Measurements from ENCODE around the gene TRIM25.

Gene TRIM25

DNA sequence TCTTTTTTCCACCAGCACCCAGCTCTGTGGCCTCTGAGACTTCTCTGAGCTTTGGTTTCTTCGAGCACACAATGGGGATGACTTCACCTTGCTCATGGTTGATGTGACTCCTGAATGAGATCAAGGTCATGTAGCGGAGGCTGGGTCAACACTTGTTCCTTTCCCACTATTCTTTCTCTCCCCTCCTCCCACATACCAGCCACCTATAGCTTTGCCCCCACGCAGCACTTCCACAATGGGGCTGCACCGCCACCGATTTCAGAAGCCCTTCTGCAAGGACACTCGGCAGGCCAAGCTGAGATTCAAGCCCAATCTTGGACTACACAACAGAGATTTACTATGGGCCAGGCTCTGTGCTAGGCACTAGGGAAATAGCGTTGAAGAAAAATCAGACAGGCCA, 14.4 kb downstream of the TRIM25 start (continued):
- TF ChIP-seq, protein P1, sequence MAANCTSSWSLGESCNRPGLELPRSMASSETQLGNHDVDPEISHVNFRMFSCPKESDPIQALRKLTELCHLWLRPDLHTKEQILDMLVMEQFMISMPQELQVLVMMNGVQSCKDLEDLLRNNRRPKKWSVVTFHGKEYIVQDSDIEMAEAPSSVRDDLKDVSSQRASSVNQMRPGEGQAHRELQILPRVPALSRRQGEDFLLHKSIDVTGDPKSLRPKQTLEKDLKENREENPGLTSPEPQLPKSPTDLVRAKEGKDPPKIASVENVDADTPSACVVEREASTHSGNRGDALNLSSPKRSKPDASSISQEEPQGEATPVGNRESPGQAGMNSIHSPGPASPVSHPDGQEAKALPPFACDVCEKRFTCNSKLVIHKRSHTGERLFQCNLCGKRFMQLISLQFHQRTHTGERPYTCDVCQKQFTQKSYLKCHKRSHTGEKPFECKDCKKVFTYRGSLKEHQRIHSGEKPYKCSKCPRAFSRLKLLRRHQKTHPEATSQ (tag by site-specific recombination; IDR thresholded peaks at IDR 0.05), result no peak
- TF ChIP-seq, protein P2, sequence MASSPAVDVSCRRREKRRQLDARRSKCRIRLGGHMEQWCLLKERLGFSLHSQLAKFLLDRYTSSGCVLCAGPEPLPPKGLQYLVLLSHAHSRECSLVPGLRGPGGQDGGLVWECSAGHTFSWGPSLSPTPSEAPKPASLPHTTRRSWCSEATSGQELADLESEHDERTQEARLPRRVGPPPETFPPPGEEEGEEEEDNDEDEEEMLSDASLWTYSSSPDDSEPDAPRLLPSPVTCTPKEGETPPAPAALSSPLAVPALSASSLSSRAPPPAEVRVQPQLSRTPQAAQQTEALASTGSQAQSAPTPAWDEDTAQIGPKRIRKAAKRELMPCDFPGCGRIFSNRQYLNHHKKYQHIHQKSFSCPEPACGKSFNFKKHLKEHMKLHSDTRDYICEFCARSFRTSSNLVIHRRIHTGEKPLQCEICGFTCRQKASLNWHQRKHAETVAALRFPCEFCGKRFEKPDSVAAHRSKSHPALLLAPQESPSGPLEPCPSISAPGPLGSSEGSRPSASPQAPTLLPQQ (tag by site-specific recombination; IDR thresholded peaks at IDR 0.05), result no peak
- TF ChIP-seq ZFHX2 (tag by site-specific recombination; conservative IDR thresholded peaks at IDR 0.05), result 0 out of 2 replicates have a peak, but pooled peaks have one; percentile 20

DNA sequence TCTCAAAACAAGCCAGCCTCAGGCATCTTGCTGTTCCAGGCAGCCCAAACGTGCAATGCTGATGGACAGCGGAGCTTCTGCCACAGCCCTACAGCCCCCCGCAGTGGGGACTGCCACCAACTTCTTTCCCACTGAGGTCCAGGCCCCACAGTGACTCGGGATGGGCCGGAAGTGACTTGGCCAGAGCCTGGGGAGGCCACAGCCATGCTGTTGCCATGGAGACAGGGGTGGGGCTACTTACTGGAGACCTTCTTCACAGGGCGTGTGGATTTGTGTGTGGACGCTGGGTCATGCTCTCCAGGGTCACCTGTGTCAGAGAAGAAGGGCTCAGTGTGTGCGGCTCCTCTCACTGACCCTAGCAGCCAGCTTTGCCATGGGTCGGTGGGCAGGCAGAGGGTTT, 15.0 kb downstream of the TRIM25 start:
- ChIA-PET CTCF (interaction anchor here (0.6 kb wide), 1 partner anchor 79 kb away, joined by 3 read pairs; no protein-coding TSS in a partner anchor), POLR2A (interaction anchor here (1.3 to 1.5 kb wide), 2 partner anchors 13 to 15 kb away, joined by 3 to 10 read pairs; partner anchors contain the start of gene TRIM25)

More for the DNA sequence above, 15.0 kb downstream of the TRIM25 start:
- Histone ChIP-seq H3K4me1 (ENCODE audit: control insufficient read depth, insufficient read depth, low read length) (no peaks in the 10 kb centered on the region), H3K36me3 (ENCODE audit: control insufficient read depth in 2 of 2, insufficient read depth in 1 of 2, low read length in 2 of 2) (peaks cover 37 to 92% of the 10 kb centered on the region in 2 experiments), H3K4me3 (ENCODE audit: low read depth, low read length) (no peak overlapping the region), H3K27ac (ENCODE audit: extremely low read depth, low read depth, low read length) (no peak overlapping the region), H3K9me3 (ENCODE audit: control insufficient read depth, insufficient read depth, low read depth, low read length) (no peaks in the 10 kb centered on the region)
- TF ChIP-seq, protein P3, sequence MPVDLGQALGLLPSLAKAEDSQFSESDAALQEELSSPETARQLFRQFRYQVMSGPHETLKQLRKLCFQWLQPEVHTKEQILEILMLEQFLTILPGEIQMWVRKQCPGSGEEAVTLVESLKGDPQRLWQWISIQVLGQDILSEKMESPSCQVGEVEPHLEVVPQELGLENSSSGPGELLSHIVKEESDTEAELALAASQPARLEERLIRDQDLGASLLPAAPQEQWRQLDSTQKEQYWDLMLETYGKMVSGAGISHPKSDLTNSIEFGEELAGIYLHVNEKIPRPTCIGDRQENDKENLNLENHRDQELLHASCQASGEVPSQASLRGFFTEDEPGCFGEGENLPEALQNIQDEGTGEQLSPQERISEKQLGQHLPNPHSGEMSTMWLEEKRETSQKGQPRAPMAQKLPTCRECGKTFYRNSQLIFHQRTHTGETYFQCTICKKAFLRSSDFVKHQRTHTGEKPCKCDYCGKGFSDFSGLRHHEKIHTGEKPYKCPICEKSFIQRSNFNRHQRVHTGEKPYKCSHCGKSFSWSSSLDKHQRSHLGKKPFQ (tag by site-specific recombination; IDR thresholded peaks at IDR 0.05), result no peak
- no peak for TF ChIP-seq ZNF335 (tag by site-specific recombination; conservative IDR thresholded peaks at IDR 0.05)
- no peak for TF ChIP-seq BCL11A (tag by site-specific recombination; IDR thresholded peaks at IDR 0.05; ENCODE audit: low read depth)
- no peak for TF ChIP-seq OSR2 (tag by site-specific recombination; IDR thresholded peaks at IDR 0.05)
- TF ChIP-seq ZNF791 (tag by site-specific recombination; IDR thresholded peaks at IDR 0.05), result no peak
- TF ChIP-seq, protein P4, sequence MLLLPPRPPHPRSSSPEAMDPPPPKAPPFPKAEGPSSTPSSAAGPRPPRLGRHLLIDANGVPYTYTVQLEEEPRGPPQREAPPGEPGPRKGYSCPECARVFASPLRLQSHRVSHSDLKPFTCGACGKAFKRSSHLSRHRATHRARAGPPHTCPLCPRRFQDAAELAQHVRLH (tag by site-specific recombination; IDR thresholded peaks at IDR 0.05), result no peak
- TF ChIP-seq, protein P5, sequence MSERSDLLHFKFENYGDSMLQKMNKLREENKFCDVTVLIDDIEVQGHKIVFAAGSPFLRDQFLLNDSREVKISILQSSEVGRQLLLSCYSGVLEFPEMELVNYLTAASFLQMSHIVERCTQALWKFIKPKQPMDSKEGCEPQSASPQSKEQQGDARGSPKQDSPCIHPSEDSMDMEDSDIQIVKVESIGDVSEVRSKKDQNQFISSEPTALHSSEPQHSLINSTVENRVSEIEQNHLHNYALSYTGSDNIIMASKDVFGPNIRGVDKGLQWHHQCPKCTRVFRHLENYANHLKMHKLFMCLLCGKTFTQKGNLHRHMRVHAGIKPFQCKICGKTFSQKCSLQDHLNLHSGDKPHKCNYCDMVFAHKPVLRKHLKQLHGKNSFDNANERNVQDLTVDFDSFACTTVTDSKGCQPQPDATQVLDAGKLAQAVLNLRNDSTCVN (tag by site-specific recombination; optimal IDR thresholded peaks at IDR 0.05), result no peak
- TF ChIP-seq KLF1 (tag by site-specific recombination; IDR thresholded peaks at IDR 0.05), result no peak
- no peak for TF ChIP-seq ZNF433 (tag by site-specific recombination; IDR thresholded peaks at IDR 0.05; ENCODE audit: low read depth)
- no peak for TF ChIP-seq ZNF302 (tag by site-specific recombination; IDR thresholded peaks at IDR 0.05; ENCODE audit: low read depth)
- TF ChIP-seq KLF7 (tag by site-specific recombination; IDR thresholded peaks at IDR 0.05; ENCODE audit: borderline replicate concordance), result no peak
- no peak for TF ChIP-seq ZNF426 (tag by site-specific recombination; IDR thresholded peaks at IDR 0.05)
- no peak for TF ChIP-seq ZNF510 (tag by site-specific recombination; IDR thresholded peaks at IDR 0.05; ENCODE audit: insufficient replicate concordance)
- no peak for TF ChIP-seq OVOL3 (tag by site-specific recombination; IDR thresholded peaks at IDR 0.05)
- TF ChIP-seq GFI1B (tag by site-specific recombination; IDR thresholded peaks at IDR 0.05), result no peak
- TF ChIP-seq, protein P6, sequence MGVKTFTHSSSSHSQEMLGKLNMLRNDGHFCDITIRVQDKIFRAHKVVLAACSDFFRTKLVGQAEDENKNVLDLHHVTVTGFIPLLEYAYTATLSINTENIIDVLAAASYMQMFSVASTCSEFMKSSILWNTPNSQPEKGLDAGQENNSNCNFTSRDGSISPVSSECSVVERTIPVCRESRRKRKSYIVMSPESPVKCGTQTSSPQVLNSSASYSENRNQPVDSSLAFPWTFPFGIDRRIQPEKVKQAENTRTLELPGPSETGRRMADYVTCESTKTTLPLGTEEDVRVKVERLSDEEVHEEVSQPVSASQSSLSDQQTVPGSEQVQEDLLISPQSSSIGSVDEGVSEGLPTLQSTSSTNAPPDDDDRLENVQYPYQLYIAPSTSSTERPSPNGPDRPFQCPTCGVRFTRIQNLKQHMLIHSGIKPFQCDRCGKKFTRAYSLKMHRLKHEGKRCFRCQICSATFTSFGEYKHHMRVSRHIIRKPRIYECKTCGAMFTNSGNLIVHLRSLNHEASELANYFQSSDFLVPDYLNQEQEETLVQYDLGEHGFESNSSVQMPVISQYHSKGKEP (tag by site-specific recombination; IDR thresholded peaks at IDR 0.05), result no peak
- TF ChIP-seq, protein P7, sequence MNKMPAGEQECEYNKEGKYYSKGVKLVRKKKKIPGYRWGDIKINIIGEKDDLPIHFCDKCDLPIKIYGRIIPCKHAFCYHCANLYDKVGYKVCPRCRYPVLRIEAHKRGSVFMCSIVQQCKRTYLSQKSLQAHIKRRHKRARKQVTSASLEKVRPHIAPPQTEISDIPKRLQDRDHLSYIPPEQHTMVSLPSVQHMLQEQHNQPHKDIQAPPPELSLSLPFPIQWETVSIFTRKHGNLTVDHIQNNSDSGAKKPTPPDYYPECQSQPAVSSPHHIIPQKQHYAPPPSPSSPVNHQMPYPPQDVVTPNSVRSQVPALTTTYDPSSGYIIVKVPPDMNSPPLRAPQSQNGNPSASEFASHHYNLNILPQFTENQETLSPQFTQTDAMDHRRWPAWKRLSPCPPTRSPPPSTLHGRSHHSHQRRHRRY (tag by site-specific recombination; IDR thresholded peaks at IDR 0.05), result no peak
- TF ChIP-seq ZNF140 (tag by site-specific recombination; IDR thresholded peaks at IDR 0.05), result no peak
- TF ChIP-seq FEZF1 (tag by site-specific recombination; IDR thresholded peaks at IDR 0.05), result no peak
- TF ChIP-seq, protein P8, sequence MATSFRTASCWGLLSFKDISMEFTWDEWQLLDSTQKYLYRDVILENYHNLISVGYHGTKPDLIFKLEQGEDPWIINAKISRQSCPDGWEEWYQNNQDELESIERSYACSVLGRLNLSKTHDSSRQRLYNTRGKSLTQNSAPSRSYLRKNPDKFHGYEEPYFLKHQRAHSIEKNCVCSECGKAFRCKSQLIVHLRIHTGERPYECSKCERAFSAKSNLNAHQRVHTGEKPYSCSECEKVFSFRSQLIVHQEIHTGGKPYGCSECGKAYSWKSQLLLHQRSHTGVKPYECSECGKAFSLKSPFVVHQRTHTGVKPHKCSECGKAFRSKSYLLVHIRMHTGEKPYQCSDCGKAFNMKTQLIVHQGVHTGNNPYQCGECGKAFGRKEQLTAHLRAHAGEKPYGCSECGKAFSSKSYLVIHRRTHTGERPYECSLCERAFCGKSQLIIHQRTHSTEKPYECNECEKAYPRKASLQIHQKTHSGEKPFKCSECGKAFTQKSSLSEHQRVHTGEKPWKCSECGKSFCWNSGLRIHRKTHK (tag by site-specific recombination; IDR thresholded peaks at IDR 0.05), result no peak
